Left lung (tissue), 10 donors: ENCODE data around the gene C8A. TPM values are rescaled to one million over a fixed set of nuclear protein-coding genes. Genes with fewer than 3 reads are reported as not detected.

Source experiments
- ATAC-seq: fragments of 200-7000 bp; cut with Tn5 transposase; one replicate; pipeline ENCODE4 v1.9.1; 2020; ENCODE audit warnings: moderate library complexity
- DNase-seq, 4 donors: peaks; one replicate each; pipeline ENCODE4 v3.0.0-alpha.2; 2013 to 2020
- H3K27ac ChIP-seq, 2 donors: fragments of 200-600 bp; sonication (generic) in 1 of 2; one replicate each; pipeline versions ENCODE4 v1.5.0 to v1.8.0; 2020 to 2021
- H3K27me3 ChIP-seq, 2 donors: fragments of 200-600 bp; sonication (generic) in 1 of 2; one replicate each; pipeline versions ENCODE4 v1.5.0 to v1.8.0; 2020 to 2021
- H3K36me3 ChIP-seq, 2 donors: fragments of 200-600 bp; sonication (generic) in 1 of 2; one replicate each; pipeline versions ENCODE4 v1.5.0 to v1.8.0; 2020 to 2021
- H3K4me1 ChIP-seq, 2 donors: fragments of 200-600 bp; one replicate each; pipeline ENCODE4 v1.8.0; 2021
- H3K4me3 ChIP-seq, 2 donors: fragments of 200-600 bp; sonication (generic) in 1 of 2; one replicate each; pipeline versions ENCODE4 v1.5.0 to v1.8.0; 2020 to 2021; ENCODE audit warnings: mild to moderate bottlenecking in 1 of 2
- H3K9me3 ChIP-seq, 2 donors: fragments of 200-600 bp; sonication (generic) in 1 of 2; one replicate each; pipeline versions ENCODE4 v1.5.0 to v1.8.0; 2020 to 2021
- CTCF ChIP-seq, 2 donors: fragments of 200-600 bp; sonication (generic) in 1 of 2; IDR thresholded peaks; one replicate each; pipeline versions ENCODE4 v1.5.0 to v1.8.0; 2021; ENCODE audit warnings: antibody characterized with exemption in 2 of 2
- intact Hi-C, 2 donors: fragments of 100-400 bp; cut with DNase I; formaldehyde crosslinking; loops; one replicate each; pipeline versions ENCODE4 v1.11.2 to v1.14.2; 2022
- polyA plus RNA-seq, 6 donors: library from polyadenylated mRNA; unstranded; fragments of 120-200 nt; gene quantifications; one replicate each; pipeline ENCODE4 v1.2.1, GENCODE V29; 2013; ENCODE audit not compliant: insufficient read length in 6 of 6
- total RNA-seq, 2 donors: library from RNA; stranded (reverse); fragmentation: NEBNext Ultra II Directional; extraction: Animal tissue kit (Norgen Biotek cat#: 25700); gene quantifications; one replicate each; pipeline ENCODE4 v1.2.1, GENCODE V29; 2021
- donor health status: DM: no; HTN: yes; CAD: no.
- donor health status: DM: no; HTN: no; CAD: no.

Gene C8A
- total and polyA plus RNA-seq, 8 donors: 0.09 TPM; not detected in 7

GRCh38 chr1:56924116-56924515 is 69.5 kb downstream of the C8A start:
- Histone ChIP-seq H3K4me3 (no peak overlapping the region), H3K27me3 (no peaks in the 10 kb centered on the region), H3K4me1 (no peaks in the 10 kb centered on the region), H3K9me3 (no peaks in the 10 kb centered on the region), H3K36me3 (no peaks in the 10 kb centered on the region), H3K27ac (no peak overlapping the region)
- ATAC-seq (no peak), DNase-seq (no peak)
- intact Hi-C loops: no loop called here
- TF ChIP-seq CTCF (IDR thresholded peaks at IDR 0.05): no peak

GRCh38 chr1:56925193-56925592 is 70.6 kb downstream of the C8A start:
- Histone ChIP-seq H3K4me3 (no peak overlapping the region), H3K4me1 (no peaks in the 10 kb centered on the region), H3K9me3 (no peaks in the 10 kb centered on the region), H3K27me3 (no peaks in the 10 kb centered on the region), H3K27ac (no peak overlapping the region), H3K36me3 (no peaks in the 10 kb centered on the region)
- DNase-seq: no peak
- intact Hi-C loops: no loop called here
- TF ChIP-seq CTCF (IDR thresholded peaks at IDR 0.05): no peak
- peak; percentile 39 for ATAC-seq

- ATAC-seq: no peak
- no peaks in the 10 kb centered on the region for H3K9me3 ChIP-seq
- no peak overlapping the region for H3K27ac ChIP-seq
- intact Hi-C loops: no loop called here
- no peaks in the 10 kb centered on the region for H3K36me3 ChIP-seq
- H3K27me3 ChIP-seq: no peaks in the 10 kb centered on the region
- H3K4me3 ChIP-seq: no peak overlapping the region
- no peaks in the 10 kb centered on the region for H3K4me1 ChIP-seq
- TF ChIP-seq CTCF (IDR thresholded peaks at IDR 0.05): no peak
- DNase-seq: no peak
These were observed 72.6 kb downstream of the C8A start for GRCh38 chr1:56927171-56927570.

GRCh38 chr1:56927986-56928385 is 73.4 kb downstream of the C8A start:
- no peak for ATAC-seq
- TF ChIP-seq CTCF (IDR thresholded peaks at IDR 0.05): no peak
- intact Hi-C loops: no loop called here

GRCh38 chr1:56929492-56929891 is 74.9 kb downstream of the C8A start:
- no peaks in the 10 kb centered on the region for H3K36me3 ChIP-seq

More at GRCh38 chr1:56927986-56928385, 73.4 kb downstream of the C8A start:
- Histone ChIP-seq H3K27me3 (no peaks in the 10 kb centered on the region), H3K27ac (no peak overlapping the region), H3K9me3 (no peaks in the 10 kb centered on the region), H3K36me3 (no peaks in the 10 kb centered on the region), H3K4me1 (no peaks in the 10 kb centered on the region), H3K4me3 (no peak overlapping the region)
- no peak for DNase-seq

More at GRCh38 chr1:56929492-56929891, 74.9 kb downstream of the C8A start:
- no peak overlapping the region for H3K27ac ChIP-seq
- ATAC-seq (no peak), DNase-seq (no peak)
- no peak overlapping the region for H3K4me3 ChIP-seq
- no peaks in the 10 kb centered on the region for H3K4me1 ChIP-seq
- intact Hi-C loops: no loop called here
- H3K9me3 ChIP-seq: no peaks in the 10 kb centered on the region
- no peak for TF ChIP-seq CTCF (IDR thresholded peaks at IDR 0.05)
- H3K27me3 ChIP-seq: no peaks in the 10 kb centered on the region
